ENCODE results near the gene USP48.
"Not testable (repeated sequence)": the region's sequence is repeated elsewhere in the genome, so short reads cannot be mapped to it uniquely, and the experiment has no call there.

The USP48 gene

DNA sequence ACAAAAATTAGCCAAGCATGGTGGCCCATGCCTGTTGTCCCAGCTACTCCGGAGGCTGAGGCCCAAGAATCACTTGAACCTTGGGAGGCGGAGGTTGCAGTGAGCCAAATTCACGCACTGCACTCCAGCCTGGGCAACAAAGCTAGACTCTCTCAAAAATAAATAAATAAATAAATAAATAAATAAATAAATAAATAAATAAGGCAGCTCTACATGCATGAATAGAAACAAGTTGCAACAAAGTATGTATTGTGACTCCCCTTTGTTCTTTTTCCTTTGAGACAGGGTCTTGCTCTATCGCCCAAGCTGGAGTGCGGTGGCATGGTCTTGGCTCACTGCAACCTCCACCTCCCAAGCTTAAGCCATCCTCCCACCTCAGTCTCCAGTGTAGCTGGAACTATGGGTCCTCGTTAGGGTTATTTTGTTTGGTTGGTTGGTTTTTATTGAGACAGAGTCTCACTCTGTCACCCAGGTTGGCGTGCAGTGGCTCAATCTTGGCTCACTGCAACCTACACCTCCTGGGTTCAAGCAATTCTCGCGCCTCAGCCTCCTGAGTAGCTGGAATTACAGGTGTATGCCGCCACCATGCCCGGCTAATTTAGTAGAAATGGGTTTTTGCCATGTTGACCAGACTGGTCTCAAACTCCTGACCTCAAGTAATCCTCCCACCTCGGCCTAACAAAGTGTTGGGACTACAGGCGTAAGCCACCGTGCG lies 8.0 kb downstream of the USP48 start:
- DNase-seq, result no peak

DNA sequence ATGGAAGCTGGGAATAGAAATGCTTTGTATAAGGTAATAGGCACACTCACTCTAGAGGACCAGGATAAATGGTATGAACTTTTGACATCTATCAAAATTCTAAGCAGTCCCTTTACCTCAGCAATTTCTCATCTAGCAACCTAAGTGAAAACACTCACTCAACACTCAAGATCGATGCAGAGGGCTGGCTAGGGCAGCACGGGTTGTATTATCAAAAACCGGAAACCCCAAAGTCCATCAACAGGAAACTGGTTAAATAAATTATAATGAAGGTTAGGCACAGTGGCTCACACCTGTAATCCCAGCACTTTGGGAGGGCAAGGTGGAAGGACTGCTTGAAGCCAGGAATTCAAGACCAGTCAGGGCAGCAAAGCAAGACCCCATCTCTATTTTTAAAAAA lies 9.4 kb downstream of the USP48 start:
- DNase-seq, result no peak

DNA sequence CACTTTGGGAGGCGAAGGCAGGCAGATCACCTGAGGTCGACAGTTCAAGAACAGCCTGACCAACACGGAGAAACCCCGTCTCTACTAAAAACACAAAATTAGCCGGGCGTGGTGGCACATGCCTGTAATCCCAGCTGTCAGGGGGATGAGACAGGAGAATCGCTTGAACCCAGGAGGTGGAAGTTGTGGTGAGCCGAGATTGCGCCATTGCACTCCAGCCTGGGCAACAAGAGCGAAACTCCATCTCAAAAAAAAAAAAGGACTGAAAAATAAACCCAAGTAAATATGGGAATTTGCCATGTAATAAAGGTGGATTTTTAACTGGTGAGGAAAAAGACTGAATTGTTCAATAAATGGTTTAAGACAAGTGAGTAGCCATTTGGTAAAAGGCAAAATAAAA lies 11.3 kb downstream of the USP48 start:
- DNase-seq, result not testable (repeated sequence)

DNA sequence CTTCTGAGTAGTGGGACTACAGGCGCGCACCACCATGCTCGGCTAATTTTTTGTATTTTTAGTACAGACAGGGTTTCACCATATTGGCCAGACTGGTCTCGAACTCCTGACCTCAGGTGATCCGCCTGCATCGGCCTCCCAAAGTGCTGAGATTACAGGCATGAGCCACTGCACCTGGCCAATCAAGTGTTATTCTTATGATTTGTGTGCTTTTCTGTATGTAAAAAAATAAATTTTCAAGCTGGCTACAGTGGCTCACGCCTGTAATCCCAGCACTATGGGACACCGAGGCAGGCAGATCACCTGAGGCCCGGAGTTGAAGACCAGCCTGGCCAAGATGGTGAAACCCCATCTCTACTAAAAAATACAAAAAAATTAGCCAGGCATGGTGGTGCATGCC lies 12.3 kb downstream of the USP48 start:
- not testable (repeated sequence) for DNase-seq

DNA sequence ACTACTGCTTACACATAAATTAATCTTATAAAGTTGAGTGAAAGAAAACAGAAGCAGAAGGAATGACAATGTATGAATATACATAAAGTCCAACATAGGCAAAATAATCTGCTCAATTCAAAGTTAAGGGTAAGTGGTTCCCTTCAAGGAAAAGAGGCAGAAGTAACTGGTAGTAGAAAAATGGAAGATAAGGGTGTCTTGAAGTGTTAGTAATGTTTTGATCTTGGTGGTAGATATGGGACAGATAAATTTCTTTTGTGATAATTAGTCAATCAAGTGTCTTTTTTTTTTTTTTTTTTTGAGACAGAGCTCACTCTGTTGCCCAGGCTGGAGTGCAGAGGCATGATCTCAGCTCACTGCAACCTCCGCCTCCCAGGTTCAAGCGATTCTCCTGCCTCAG lies 12.7 kb downstream of the USP48 start:
- DNase-seq, result no peak

DNA sequence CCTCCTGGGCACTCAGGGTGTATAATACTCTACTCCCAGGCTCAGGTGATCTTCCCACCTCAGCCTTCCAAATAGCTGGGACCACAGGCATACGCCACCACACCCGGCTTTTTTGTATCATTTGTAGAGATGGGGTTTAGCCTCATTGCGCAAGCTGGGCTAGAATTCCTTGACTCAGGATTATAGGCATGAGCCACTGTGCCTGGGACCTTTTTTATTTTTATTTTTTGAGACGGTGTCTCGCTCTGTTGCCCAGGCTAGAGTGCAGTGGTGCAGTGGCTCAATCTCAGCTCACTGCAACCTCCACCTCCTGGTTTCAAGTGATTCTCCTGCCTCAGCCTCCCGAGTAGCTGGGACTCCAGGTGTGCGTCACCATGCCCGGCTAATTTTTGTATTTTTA lies 15.8 kb downstream of the USP48 start:
- not testable (repeated sequence) for DNase-seq

DNA sequence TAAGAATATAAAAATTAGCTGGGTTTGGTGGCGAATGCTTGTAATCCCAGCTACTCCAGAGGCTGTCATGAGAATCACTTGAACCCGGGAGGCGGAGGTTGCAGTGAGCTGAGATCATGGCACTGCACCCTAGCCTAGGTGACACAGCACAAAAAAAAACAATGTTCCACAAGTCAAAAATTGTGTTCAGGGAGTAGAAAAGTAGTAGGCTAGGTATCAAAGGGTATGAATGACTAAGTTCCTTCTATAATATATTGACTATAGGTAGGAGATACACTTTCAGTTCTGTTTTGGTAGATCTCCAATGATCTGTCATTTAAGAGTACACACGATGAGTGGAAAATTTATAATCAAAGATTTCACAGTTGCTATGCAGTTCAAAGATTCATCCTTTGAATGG lies 16.7 kb downstream of the USP48 start:
- DNase-seq, result no peak

DNA sequence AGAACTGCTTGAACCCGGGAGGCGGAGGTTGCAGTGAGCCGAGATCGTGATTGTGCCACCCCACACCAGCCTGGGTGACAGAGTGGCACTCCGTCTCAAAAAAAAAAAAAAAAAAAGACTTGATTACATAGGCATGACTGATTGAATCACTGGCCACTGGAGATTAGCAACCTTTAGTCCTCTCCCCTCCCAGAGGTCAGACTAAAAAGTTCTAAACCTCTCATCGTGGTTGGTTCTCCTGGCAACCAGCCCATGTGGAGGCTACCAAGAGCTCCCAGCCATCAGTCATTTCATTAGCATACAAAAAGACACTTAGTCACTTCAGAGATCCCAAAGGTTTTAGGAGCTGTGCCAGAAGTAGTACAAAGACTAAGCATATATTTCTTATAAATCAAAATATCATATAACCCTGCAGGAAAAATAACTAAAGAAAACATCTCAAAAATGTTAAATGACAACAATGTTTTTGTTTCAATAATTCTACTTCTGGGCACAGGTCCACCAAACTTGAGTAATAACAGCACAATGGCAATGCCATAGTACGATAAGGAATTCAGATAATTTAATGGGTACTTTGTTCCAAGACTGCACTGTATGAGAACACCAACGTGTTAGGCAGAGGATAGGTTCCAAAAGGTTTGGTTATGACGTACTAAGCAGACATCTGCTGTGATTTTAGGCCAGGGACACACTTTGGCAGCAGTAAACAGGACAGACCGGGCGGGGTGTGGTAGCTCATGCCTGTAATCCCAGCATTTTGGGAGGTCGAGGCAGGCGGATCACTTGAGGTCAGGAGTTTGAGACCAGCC lies 18.1 kb downstream of the USP48 start:
- no peak for DNase-seq

DNA sequence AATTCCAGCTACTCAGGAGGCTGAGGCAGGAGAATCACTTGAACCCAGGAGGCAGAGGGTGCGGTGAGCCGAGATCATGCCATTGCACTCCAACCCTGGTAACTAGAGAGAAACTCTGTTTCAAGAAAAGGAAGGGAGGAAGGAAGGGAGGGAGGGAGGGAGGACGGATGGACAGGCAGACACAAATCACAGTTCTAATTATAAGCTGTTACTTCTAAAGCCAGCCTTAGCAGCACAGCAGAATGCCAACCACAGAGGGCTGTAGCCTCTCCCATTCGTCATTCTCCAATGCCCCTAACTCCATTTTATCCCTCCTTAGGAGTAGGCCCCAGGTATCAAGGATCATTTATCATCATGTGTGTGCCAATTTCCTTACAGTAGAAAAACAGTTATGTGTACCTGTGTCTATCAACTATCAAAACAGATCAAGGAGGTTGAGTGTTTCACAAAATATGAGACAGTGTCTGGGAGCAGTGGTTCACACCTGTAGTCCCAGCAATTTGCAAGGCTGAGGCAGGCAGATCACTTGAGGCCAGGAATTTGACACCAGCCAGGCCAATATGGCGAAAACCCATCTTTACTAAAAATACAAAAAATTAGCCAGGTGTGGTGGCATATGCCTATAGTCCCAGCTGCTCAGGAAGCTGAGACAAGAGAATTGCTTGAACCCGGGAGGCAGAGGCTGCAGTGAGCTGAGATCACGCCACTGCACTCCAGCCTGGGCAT lies 19.1 kb downstream of the USP48 start:
- DNase-seq, result no peak

DNA sequence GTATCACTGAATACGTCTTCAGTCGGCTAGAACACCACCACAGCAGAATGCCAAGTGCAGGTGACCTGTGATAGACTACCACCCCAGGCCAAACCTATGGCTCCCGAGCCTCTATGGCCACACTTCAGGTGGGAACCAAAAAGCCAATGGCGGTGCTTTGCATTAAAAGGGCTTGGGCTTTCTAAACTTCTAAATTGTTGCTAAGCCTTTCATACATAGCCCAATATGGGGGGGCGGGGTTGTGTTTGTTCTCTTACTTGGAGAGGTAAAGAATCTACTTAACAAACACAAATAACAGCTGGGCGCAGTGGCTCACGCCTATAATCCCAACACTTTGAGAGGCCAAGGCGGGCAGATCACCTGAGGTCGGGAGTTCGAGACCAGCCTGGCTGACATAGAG lies 19.7 kb downstream of the USP48 start:
- no peak for DNase-seq

DNA sequence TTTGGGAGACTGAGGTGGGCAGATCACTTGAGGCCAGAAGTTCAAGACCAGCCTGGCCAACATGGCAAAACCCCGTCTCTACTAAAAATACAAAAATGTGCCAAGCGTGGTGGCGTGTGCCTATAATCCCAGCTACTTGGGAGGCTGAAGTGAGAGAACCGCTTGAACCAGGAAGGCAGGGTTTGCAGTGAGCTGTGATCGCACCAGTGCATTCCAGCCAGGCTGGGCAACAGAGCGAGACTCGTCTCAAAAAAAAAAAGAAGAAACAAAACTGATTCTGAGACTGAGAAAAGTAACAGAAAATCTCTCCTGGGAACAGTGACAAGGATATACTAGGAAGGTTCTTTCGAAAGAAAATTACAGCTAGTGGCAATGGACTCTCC lies 20.9 kb downstream of the USP48 start:
- DNase-seq, result no peak

DNA sequence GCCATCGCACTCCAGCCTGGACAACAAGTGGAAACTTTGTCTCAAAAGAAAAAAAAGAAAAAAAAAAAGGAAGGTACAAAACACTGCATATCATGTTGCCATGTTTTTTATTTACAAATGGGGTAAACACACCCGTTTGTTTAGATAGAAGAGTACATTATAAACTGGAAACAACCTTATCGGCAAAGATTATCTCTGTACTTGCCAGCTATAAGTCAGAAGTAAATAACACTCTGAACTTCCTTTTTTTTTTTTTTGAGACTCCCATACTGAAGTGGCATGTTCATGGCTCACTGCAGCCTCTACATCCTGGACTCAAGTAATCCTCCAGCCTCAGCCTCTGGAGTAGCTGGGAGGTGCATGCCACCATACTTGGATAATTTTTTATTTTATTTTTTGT lies 21.9 kb downstream of the USP48 start:
- DNase-seq, result no peak

DNA sequence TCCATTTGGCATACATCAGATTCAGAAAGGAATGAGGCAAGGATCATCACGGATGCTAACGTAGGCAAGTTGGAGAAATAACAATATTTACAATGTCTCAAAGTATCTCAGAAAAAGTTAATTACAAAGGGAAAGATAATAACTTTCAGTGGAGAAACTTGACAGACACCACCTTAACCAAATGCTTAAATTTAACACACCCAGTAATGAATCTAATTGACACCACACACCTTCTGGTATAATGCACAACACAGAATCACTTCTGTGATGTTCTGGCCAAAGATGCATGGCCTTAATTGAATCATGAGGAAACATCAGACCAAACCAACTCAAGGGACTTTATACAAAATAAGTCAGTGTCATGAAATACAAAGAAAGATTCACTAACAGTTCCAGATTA lies 23.1 kb downstream of the USP48 start:
- DNase-seq, result no peak

DNA sequence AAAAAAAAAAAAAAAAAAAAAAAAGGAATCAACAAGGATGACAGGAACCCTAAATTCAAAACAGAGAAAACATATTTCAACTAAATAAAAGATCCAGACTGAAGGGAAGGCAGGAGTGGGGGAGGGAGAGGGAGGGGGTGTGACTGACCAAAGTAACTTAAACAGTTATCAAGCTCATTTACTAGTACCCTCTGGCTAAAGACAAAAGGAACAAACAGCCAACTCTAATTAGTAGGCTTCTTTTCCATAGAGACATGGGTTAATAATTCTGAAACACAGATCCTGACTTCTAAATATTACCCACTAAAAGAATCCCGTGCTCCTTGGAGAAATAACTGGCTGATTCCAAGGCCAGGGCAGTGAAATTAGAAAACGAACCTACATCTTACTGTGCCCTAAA lies 23.8 kb downstream of the USP48 start:
- DNase-seq, result no peak

DNA sequence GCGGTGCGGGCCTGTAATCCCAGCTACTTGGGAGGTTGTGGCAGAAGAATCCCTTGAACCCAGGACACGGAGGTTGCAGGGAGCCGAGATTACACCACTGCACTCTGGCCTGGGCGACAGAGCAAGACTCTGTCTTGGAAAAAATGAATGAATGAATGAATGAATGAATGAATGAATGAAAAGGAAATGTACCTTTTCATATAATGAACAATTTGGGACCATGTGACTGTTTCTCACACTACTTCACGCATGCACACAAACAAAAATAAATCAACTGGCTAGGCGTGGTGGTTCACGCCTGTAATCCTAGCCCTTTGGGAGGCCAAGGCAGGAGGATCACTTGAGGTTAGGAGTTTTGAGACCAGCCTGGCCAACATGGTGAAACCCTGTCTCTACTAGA lies 24.3 kb downstream of the USP48 start:
- no peak for DNase-seq

DNA sequence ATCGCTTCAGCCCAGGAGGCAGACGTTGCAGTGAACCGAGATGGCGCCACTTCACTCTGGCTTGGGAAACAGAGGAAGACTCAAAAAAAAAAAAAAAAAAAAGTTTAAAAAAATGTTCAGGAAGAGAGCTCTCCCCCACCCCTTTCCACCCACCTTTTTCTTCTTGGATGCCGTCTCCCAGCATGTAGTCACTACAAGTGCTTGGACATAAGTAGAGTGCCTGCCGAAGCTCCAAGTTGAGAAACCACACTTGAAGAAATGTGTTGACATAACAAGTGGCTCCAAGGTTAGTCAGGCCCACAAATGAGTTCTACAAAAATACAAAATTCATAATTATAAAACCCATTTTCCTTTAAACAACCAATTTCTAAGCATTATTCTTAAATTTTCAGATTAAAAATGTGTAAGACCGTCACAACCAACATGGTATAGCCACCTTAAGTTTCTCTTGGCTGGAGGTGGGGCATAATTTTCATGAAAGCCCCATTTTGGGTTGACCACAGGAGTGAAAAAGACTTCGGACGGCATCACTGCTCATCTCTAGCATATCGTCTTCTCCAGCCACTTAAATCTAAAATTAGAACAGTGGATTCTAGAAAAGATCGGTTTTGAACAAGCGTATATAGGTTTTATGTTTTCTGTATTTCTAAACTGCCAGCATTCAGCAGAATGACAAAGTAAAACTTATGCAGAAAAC lies 26.4 kb downstream of the USP48 start:
- DNase-seq, result no peak

DNA sequence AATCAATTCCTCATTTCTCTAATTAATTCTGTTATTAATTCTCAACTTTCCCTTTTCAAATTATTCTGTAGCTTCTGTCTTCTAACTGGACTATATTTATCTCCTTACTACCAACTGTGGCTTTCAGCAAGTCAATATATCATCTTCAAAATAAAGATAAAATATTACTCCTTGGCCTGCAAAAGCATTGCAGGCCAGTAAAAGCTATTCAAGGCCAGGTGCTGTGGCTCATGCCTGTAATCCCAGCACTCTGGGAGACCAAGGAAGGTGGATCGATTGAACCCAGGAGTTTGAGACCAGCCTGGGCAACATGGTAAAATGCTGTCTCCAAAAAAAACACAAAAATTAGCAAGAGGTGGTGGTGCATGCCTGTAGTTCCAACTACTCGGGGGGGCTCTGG lies 27.9 kb downstream of the USP48 start:
- no peak for DNase-seq

DNA sequence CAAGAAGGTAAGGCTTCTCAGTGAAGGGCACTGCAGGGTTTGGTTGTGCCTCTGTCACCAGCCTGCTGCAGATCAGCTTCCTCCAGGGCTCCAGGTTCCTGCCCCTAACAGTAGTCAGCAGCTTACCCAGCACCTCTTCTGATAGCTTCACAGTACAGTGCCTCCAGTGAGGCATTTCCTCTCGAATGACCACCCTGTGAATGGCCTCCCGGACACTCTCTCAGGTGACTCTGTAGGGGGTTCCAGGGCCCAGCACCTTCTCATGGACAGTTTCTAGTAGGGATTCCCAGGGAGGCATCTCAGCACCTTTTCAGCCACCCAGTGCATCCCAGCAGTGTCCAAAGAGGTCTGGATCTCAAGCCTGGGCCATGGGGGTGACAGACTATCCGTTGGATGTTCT lies 28.4 kb downstream of the USP48 start:
- no peak for DNase-seq

DNA sequence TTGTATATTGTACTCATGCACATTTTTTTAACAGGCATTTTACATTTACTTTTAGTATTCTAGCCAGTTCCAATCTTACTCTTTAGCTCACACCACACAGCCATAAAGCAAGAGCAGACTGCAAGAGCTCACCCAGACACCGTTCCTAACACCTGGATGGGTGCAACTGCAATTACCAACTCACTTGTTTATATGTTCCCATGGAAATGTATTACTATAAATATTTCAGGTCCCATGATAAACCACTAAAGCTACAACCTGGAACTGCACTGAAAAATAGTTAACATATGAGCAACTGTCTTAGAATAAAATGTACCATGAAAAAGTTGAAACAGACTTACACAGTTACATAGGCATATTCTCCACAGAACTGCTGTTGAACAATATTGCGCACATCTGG lies 30.8 kb downstream of the USP48 start:
- no peak for DNase-seq

DNA sequence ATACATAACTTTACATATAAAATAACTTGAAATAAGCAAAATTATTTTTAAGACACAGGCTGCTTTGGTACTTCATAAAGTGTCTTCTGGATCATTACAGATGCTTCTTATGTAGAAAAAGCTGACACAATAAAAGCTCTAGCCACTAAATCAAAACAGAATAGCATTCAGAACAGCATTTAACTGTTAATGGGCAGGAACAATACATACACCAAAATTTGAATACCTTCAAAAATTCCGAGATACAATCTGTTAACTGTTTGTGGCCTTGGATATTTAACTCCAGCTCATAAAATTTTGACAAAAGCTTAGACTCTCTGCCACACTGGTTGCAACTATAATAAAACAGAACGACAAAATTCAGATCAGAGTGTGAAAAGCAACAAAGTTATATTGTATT lies 31.7 kb downstream of the USP48 start:
- no peak for DNase-seq

DNA sequence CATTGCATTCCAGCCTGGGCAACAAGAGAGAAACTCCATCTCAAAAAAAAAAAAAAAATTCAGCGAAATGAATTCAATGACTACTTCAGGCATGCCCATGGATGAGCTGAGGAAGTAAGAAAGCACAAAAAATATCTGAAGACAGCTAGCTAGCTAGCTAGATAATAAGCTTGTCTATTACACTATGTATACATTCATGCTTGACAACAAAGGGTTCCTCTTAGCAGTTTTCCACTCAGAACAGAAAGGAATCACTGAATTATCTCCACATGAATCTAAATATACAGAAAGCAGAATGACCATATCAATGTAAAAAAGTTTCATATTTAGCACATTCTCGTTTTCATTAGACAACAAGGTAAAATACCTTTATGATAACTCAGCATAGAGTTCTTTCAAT lies 32.1 kb downstream of the USP48 start:
- DNase-seq, result no peak

DNA sequence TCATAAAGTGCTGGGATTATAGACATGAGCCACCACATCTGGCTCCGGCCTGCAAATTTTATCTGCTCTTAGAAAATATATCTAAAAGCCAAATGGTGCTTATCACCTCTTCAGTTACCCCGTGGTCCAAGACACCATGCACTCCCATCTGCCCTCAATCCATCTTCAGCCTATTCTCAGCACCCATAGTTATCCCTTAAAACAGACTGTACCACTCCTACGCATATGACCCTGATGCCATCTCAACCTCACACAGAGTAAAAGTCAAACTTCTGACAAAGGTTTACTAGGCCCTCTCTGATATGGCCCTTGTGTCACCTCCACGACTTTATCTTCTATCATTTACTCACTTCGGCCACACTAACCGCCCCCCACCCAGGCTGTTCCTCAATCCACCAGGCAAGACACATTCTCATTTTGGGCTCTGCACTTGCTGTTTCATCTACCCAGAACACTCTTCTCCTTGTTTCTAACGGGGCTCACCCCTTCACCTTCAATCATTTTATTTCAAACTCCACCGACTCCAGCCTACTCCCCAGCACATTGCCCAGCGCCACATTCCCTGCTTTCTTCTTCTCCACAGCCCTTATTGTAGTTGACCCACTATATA lies 33.0 kb downstream of the USP48 start:
- no peak for DNase-seq

DNA sequence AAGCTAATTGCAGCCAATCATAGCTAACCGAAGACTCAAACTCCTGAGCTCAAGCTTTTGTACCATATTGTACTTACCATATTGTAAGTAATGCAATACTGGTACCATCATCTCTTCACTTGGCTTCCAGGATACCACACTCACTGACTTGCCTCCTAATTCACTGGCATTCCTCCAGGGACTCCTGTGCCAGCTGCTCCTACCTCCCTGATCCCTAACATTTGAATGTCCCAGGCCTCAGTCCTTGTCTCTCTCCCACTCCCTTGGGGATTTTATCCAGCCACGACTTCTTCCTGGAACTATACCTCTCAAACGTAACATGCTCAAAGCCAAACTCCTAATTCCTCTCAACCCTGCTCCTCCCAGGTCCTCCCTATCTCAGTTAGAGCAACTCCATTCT lies 33.8 kb downstream of the USP48 start:
- no peak for DNase-seq
